IPS-NIHi11 (cell line): ENCODE data around the gene KAT6B.
"Not testable (repeated sequence)": the region's sequence is repeated elsewhere in the genome, so short reads cannot be mapped to it uniquely, and the experiment has no call there.

Experiments
- DNase-seq: peaks from one replicate; pipeline ENCODE4 v3.0.0; 2012; ENCODE audit warnings: mixed read lengths, low spot score

The KAT6B gene

GRCh38 chr10:74859546-74859945 is 33.1 kb downstream of the KAT6B start:
- no peak for DNase-seq

GRCh38 chr10:74862625-74863024 is 36.2 kb downstream of the KAT6B start:
- no peak for DNase-seq

GRCh38 chr10:74863551-74863950 is 37.2 kb downstream of the KAT6B start:
- no peak for DNase-seq

- no peak for DNase-seq
Measured at GRCh38 chr10:74867351-74867750, 41.0 kb downstream of the KAT6B start.

GRCh38 chr10:74868392-74868977 is 42.1 kb downstream of the KAT6B start:
- no peak for DNase-seq

GRCh38 chr10:74869635-74870034 is 43.2 kb downstream of the KAT6B start:
- no peak for DNase-seq

GRCh38 chr10:74870191-74870590 is 43.8 kb downstream of the KAT6B start:
- no peak for DNase-seq

GRCh38 chr10:74871595-74872382 is 45.4 kb downstream of the KAT6B start:
- DNase-seq: no peak

GRCh38 chr10:74873803-74874454 is 47.5 kb downstream of the KAT6B start:
- DNase-seq: no peak

- DNase-seq: no peak
Measured at GRCh38 chr10:74874649-74875048, 48.2 kb downstream of the KAT6B start.

- DNase-seq: no peak
Measured at GRCh38 chr10:74875068-74875467, 48.7 kb downstream of the KAT6B start.

- no peak for DNase-seq
Measured at GRCh38 chr10:74875966-74876365, 49.6 kb downstream of the KAT6B start.

GRCh38 chr10:74877054-74877453 is 50.7 kb downstream of the KAT6B start:
- DNase-seq: not testable (repeated sequence)

GRCh38 chr10:74877898-74878297 is 51.5 kb downstream of the KAT6B start:
- no peak for DNase-seq

GRCh38 chr10:74880041-74880440 is 53.6 kb downstream of the KAT6B start:
- no peak for DNase-seq

GRCh38 chr10:74881253-74881884 is 55.0 kb downstream of the KAT6B start:
- DNase-seq: no peak

GRCh38 chr10:74882427-74882826 is 56.0 kb downstream of the KAT6B start:
- no peak for DNase-seq

GRCh38 chr10:74882831-74883230 is 56.4 kb downstream of the KAT6B start:
- DNase-seq: no peak

- DNase-seq: no peak
Measured at GRCh38 chr10:74883428-74883827, 57.0 kb downstream of the KAT6B start.

- no peak for DNase-seq
Measured at GRCh38 chr10:74887614-74888284, 61.3 kb downstream of the KAT6B start.

- DNase-seq: peak; percentile 26
Measured at GRCh38 chr10:74888962-74889661, 62.7 kb downstream of the KAT6B start.

- DNase-seq: no peak
Measured at GRCh38 chr10:74889662-74889998, 63.2 kb downstream of the KAT6B start.
